ENCODE results near the gene IL17RA.

GRCh38 chr22:17047656-17048055 lies 37.1 kb upstream of the IL17RA start:
- TF ChIP-seq RCOR1 (IDR thresholded peaks at IDR 0.05; ENCODE audit: insufficient replicate concordance, low read length): no peak
- TF ChIP-seq, protein P1, sequence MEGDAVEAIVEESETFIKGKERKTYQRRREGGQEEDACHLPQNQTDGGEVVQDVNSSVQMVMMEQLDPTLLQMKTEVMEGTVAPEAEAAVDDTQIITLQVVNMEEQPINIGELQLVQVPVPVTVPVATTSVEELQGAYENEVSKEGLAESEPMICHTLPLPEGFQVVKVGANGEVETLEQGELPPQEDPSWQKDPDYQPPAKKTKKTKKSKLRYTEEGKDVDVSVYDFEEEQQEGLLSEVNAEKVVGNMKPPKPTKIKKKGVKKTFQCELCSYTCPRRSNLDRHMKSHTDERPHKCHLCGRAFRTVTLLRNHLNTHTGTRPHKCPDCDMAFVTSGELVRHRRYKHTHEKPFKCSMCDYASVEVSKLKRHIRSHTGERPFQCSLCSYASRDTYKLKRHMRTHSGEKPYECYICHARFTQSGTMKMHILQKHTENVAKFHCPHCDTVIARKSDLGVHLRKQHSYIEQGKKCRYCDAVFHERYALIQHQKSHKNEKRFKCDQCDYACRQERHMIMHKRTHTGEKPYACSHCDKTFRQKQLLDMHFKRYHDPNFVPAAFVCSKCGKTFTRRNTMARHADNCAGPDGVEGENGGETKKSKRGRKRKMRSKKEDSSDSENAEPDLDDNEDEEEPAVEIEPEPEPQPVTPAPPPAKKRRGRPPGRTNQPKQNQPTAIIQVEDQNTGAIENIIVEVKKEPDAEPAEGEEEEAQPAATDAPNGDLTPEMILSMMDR (conservative IDR thresholded peaks at IDR 0.05; ENCODE audit: low read depth, low read length): no peak
